HAP-1 (cell line): ENCODE data around the gene FAM83D.
"Not testable (repeated sequence)": the region's sequence is repeated elsewhere in the genome, so short reads cannot be mapped to it uniquely, and the experiment has no call there.

Experiments used
- DNase-seq, 2 experiments: peaks; one replicate each; pipeline ENCODE4 v3.0.0-alpha.2; 2016 to 2020; ENCODE audit warnings: low spot score in 2 of 2
- H3K27me3 ChIP-seq: fragments of 250-450 bp; sonication (Bioruptor Pico); 2 replicates; pipeline ENCODE4 v1.5.1; 2020; ENCODE audit warnings: low read depth, mild to moderate bottlenecking, moderate library complexity
- H3K36me3 ChIP-seq: fragments of 250-450 bp; sonication (Bioruptor Pico); replicated peaks from 2 replicates; pipeline ENCODE4 v1.5.1; 2020; ENCODE audit warnings: mild to moderate bottlenecking
- H3K4me1 ChIP-seq: fragments of 250-450 bp; sonication (Bioruptor Pico); 2 replicates; pipeline ENCODE4 v1.5.1; 2020; ENCODE audit warnings: mild to moderate bottlenecking
- H3K4me3 ChIP-seq: fragments of 250-450 bp; sonication (Bioruptor Pico); 2 replicates; pipeline ENCODE4 v1.5.1; 2020; ENCODE audit warnings: mild to moderate bottlenecking, moderate library complexity
- H3K9me3 ChIP-seq: fragments of 250-450 bp; sonication (Bioruptor Pico); 2 replicates; pipeline ENCODE4 v1.5.1; 2020; ENCODE audit warnings: mild to moderate bottlenecking, moderate library complexity
- in situ Hi-C: fragments of 300-500 bp; cut with MboI; formaldehyde crosslinking; loops from 3 replicates; pipeline ENCODE4 v1.14.3; 2020; ENCODE audit warnings: low sequenced_read_pairs, inconsistent platforms, mixed read lengths

FAM83D gene

DNA sequence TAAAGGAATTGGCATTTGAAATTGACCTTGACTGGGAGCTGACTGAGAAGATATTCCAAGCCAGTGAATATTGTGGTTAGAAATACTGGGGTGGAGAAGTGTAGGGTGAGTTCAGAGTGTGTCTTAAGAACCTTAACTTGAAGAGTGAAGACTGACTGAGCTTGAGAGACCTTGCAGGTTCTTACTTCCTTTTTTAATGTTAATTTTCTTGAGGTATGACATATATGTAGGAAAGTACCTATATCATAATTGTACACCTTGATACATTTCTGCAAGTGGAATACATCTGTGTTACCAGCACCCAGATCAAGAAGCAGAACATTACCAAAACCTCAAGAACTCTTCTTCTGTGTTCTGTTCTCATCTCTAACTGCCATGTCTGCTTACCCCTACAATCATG, 46.9 kb downstream of the FAM83D start:
- no peaks in the 10 kb centered on the region for H3K9me3 ChIP-seq
- no peaks in the 10 kb centered on the region for H3K4me1 ChIP-seq
- no peaks in the 10 kb centered on the region for H3K27me3 ChIP-seq
- DNase-seq: no peak
- H3K4me3 ChIP-seq: no peak overlapping the region
- H3K36me3 ChIP-seq: peaks cover 15% of the 10 kb centered on the region
- in situ Hi-C loops: no loop called here

DNA sequence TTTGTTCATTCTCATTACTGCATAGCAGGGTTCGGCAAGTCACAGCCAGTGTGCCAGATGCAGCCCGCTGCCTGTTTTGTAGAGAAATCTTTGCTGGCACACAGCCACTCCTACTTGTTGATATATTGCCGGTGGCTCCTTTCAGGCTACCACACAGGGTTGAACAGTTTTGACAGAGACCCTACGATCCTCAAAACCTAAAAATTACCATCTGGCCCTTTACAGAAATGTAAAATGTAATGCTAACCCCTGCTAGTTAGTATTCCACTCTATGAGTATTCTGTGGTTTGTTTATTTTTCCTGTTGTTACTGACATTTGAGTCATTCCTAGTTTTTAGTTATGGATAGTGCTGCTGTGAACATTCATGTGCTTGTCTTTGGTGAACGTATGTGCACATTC, 47.4 kb downstream of the FAM83D start:
- Histone ChIP-seq H3K4me3 (no peak overlapping the region), H3K27me3 (no peaks in the 10 kb centered on the region), H3K9me3 (no peaks in the 10 kb centered on the region), H3K4me1 (no peaks in the 10 kb centered on the region; the same call in 1 of the 2 replicates), H3K36me3 (peaks cover 15% of the 10 kb centered on the region)
- in situ Hi-C loops: no loop called here
- no peak for DNase-seq

DNA sequence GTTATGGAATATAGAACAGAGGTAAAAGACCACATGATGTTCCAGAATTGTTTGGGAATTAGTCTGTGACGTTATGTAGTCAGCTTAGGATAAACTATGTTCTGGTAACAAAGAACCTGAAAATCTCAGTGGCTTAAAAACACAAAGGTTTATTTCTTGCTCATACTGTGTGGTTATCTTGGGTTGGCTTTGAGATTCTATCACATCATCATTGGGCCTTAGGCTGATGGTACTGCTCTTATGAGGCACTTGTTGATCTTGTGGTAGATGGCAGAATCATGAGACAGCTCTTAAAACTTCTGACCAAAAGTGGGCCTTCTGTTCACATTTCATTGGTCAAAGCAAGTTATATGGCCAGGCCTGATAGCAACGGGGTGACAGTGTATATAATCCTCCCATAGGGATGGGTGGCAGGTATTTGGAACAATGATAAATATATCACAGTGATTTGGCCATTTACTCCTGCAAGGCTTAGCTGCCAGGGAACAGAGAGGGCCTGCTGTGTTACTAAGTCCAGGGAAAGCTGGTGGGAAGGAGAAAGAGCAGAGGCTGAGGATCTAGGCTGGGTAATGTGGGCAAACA, 49.4 kb downstream of the FAM83D start:
- no peak for DNase-seq
- Histone ChIP-seq H3K4me1 (peaks cover 5% of the 10 kb centered on the region), H3K9me3 (no peaks in the 10 kb centered on the region), H3K36me3 (peaks cover 9% of the 10 kb centered on the region), H3K27me3 (no peaks in the 10 kb centered on the region), H3K4me3 (no peak overlapping the region)
- in situ Hi-C loops: no loop called here

DNA sequence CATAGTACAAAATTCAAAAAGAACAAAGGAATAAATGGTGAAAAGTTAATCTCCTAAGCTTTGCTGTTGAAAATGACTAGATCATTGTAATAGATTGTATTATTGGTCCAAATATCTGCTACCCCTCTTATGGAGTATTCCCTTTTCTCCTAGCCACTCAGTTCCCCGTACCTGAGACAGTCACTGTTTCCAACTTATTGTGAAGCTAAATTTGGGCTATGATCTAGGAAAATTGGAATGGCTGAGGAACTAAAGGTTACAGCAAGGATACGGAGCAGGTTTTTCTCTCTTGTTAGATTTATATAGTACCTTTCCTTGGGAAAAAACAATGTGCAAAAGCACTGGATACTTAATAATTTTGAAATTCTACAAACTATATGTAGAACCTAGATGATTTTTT, 53.2 kb downstream of the FAM83D start:
- Histone ChIP-seq H3K4me3 (no peak overlapping the region), H3K27me3 (no peaks in the 10 kb centered on the region), H3K9me3 (no peaks in the 10 kb centered on the region), H3K36me3 (peaks cover 3% of the 10 kb centered on the region; the same call in 1 of the 2 replicates), H3K4me1 (peaks cover 14% of the 10 kb centered on the region)
- no peak for DNase-seq
- in situ Hi-C loops: no loop called here

DNA sequence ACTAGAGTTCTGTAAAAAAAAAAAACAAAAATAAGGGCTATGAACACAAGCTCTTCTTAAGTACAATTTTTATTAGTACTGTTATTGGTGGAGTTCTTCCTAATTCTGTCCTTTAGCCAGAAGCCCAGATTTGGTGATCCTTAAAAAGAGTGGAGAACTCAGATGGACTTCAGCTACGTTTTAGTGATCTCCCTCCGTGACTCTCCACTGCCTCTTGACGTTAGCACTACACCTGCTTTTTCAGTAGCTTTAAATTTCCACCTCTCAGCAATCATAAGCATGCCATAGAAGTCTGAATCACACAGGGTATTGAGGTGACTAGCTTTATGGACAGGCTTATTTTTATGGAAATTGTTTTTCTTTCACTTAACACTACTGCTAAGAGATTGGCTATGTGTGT, 53.6 kb downstream of the FAM83D start:
- Histone ChIP-seq H3K36me3 (peaks cover 4% of the 10 kb centered on the region; the same call in 1 of the 2 replicates), H3K4me3 (no peak overlapping the region)

DNA sequence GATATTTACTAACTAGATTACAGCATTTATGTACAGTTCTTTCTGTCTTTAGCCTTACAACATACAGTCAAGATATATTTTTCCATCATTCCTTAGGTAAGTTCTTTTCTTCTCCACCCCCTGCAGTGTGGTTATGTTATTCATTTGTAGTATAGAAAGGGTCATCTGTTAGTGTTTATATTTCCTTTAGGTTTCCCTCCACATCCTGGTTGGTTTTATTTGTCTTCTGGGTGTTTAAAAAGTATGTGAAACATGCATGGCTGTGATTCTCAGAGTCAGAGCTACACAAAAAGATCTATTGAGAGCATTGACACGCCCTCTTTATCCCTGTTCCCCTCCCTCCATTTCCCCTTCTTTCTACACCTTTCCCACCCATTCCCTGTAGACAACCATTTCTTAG, 56.1 kb downstream of the FAM83D start:
- in situ Hi-C loops: no loop called here
- no peaks in the 10 kb centered on the region for H3K27me3 ChIP-seq
- peak; percentile 16 to 67 for DNase-seq

More for the DNA sequence above, 53.6 kb downstream of the FAM83D start:
- in situ Hi-C loops: no loop called here
- peak in 1 of 2 experiments; percentile 15 for DNase-seq
- no peaks in the 10 kb centered on the region for H3K27me3 ChIP-seq
- H3K9me3 ChIP-seq: no peaks in the 10 kb centered on the region
- H3K4me1 ChIP-seq: peaks cover 14% of the 10 kb centered on the region

DNA sequence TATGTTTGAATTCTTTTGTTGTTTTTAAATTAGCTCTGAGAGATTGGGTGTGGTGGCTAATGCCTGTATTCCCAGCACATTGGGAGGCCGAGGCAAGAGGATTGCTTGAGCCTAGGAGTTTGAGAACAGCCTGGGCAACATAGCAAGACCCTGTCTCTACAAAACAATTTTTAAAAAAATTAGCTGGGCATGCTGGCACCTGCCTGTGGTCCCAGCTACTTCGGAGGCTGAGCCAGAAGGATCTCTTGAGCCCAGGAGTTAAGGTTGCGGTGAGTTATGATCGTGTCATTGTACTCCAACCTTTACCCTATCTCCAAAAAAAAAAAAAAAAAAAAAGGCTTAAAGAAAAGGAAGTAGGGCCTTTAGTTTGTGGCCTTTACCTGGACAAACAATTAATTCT, 58.8 kb downstream of the FAM83D start:
- Histone ChIP-seq H3K4me3 (no peak overlapping the region), H3K27me3 (no peaks in the 10 kb centered on the region), H3K4me1 (peaks cover 17% of the 10 kb centered on the region), H3K9me3 (no peaks in the 10 kb centered on the region), H3K36me3 (peaks cover 9% of the 10 kb centered on the region)
- no peak for DNase-seq
- in situ Hi-C loops: no loop called here

More for the DNA sequence above, 56.1 kb downstream of the FAM83D start:
- Histone ChIP-seq H3K4me3 (no peak overlapping the region), H3K36me3 (peaks cover 4% of the 10 kb centered on the region; the same call in 1 of the 2 replicates), H3K9me3 (no peaks in the 10 kb centered on the region), H3K4me1 (peaks cover 16% of the 10 kb centered on the region)

DNA sequence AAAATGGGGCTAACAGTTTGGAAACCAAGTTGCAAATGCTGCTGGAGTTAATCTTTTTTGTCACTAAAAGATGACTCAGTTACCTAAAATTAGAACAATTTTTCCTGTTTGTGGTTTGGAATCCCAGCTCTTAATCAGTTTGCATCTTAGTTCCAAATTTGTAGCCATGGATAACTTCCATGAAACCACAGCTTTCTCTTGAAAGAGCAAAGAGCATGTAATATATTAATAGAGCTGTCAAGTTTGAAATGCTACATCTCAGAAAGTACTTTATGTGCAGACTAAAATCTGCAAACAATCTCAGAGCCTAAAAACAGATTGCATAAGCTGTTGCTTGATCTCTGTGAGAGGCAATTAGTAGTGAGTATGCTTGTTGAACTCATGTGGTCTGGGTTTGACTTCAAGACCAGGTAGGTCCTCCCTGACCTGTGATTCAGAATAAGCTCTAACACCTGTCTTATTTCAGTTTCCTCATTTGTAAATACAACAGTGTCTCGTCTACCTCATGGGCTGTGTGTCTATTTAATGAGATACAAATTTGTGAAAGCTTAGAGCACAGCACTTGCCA, 59.5 kb downstream of the FAM83D start:
- H3K27me3 ChIP-seq: no peaks in the 10 kb centered on the region
- H3K4me3 ChIP-seq: no peak overlapping the region
- H3K36me3 ChIP-seq: peaks cover 12% of the 10 kb centered on the region
- no peaks in the 10 kb centered on the region for H3K9me3 ChIP-seq
- no peak for DNase-seq
- in situ Hi-C loops: no loop called here
- H3K4me1 ChIP-seq: peaks cover 15% of the 10 kb centered on the region

DNA sequence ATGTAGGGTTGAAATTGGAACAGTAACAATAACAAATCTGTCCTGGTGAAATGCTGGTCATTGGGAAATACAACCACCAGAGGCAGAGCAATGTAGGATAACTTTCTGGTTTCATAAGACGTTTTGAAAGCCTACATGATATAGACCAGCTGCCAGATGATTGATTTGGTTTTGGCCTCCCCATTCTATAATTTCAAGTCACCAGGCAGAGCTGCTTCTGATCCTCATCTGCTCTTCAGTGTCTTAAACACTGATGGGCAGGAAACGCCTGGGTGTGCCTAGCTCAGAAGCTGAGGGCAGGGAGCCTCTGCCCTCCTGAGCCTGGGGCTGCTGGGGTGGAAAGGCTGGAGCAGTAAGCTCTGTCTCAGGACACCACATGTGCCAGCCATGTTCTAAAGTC, 60.4 kb downstream of the FAM83D start:
- Histone ChIP-seq H3K9me3 (no peaks in the 10 kb centered on the region), H3K4me1 (peaks cover 16% of the 10 kb centered on the region), H3K4me3 (no peak overlapping the region), H3K36me3 (peaks cover 15% of the 10 kb centered on the region), H3K27me3 (no peaks in the 10 kb centered on the region)
- in situ Hi-C loops: no loop called here
- DNase-seq: no peak

DNA sequence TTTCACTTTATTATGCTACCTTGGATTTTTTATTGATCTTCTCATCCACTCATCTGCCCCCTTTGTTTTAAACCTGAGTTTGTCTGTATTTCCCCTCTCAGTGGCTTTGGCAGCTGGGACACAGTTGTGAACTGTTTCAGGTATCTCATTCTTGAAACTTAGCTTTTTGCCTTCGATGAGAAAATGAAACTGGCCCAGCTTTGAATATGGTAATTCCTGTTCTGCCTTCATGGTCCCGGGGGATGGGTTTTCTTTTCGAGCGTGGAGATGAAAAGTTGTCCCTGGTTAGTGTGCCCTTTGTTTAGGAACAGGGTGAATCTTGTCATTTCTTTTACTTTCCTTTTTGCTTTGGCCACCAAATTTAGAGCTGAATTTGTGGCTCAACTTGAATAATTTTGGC, 61.6 kb downstream of the FAM83D start:
- Histone ChIP-seq H3K27me3 (no peaks in the 10 kb centered on the region), H3K4me3 (no peak overlapping the region), H3K9me3 (no peaks in the 10 kb centered on the region), H3K4me1 (peaks cover 12% of the 10 kb centered on the region), H3K36me3 (peaks cover 15% of the 10 kb centered on the region)
- in situ Hi-C loops: no loop called here
- DNase-seq: peak in 1 of 2 experiments; percentile 36

DNA sequence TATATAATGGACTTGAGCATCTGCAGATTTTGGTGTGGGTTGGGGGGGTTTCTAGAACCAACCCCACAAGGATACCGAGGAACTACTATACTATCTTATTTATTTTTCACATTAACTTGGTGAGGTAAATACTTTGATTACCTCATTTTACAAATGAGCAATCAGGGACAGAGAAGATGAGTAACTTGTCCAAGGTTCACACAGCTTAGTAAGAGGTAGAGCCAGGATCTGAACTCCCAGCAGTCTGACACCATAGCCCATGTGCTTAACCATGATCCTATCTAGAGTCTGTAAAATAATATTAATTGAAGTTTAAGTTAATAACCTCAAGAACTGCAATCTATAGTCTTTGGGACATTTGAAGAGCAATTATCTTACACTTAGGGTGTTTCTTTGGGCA, 64.5 kb downstream of the FAM83D start:
- H3K9me3 ChIP-seq: no peaks in the 10 kb centered on the region
- no peak for DNase-seq
- no peaks in the 10 kb centered on the region for H3K27me3 ChIP-seq
- H3K4me1 ChIP-seq: peaks cover 10% of the 10 kb centered on the region
- peaks cover 11% of the 10 kb centered on the region for H3K36me3 ChIP-seq
- in situ Hi-C loops: no loop called here
- H3K4me3 ChIP-seq: no peak overlapping the region

DNA sequence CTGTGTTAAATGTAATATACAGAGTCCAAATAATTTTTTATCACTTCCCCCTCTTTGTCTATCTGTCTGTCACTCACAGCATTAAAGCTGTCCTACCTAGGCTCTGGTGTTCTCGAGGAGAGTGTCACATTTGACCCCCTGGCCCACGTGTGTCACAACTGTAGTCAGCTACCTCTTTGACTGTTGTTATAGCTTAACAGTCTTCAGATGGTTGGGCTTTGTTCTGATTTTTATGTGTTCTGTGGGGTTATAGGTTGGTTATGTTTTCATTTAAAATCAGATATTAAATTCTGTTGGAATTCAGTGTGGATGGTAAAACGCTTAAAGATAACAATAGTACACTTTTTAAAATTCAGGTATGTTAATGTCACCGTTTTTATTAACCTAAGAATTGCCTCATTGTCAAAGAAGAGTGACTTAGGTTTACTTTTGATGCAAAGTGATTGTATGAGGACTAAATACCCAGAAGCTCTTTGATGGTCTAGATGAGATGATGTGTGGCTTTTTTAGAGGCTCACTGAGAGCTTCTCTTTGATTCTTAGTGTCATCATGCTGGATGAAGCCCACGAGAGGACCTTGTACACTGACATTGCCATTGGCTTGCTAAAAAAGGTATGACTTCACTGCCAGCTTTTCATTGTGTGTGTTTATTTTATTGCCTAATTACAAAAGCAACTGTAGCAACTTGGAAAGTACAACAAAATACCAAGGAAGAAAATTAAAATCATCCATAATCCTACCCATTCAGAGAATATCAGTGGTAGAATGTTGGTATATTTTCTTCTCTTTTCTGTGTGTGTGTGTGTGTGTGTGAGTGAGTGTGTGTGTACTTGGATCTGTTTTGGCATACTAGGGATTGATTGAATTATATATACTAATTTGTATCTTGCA, 65.8 kb downstream of the FAM83D start:
- Histone ChIP-seq H3K27me3 (no peaks in the 10 kb centered on the region), H3K9me3 (no peaks in the 10 kb centered on the region), H3K36me3 (peaks cover 12% of the 10 kb centered on the region), H3K4me1 (peaks cover 10% of the 10 kb centered on the region), H3K4me3 (no peak overlapping the region)
- in situ Hi-C loops: no loop called here
- no peak for DNase-seq

DNA sequence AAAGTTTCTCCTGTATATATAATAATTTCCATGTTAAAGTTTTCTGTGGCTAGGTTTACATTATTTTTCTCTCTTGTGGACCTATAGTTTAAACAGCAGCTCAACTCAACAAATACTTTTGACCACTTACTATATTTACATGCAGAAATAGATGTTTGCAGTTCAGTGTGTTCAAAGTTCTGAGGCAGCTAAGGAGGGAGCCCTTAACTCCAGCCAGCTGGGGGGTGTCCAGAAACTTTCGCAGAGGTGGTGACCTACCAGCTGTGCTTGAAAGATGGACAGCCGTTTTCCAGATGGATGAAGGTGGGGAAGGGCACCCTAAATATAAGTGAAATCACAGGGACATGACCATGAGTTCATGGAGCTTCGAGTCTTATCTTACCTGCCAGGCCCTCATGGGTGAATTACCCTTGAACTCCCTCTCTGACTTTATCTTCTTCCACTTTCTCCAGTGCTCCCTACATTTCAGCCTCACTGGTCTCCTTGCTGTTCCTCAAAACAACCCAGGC, 69.4 kb downstream of the FAM83D start:
- H3K9me3 ChIP-seq: no peaks in the 10 kb centered on the region
- H3K36me3 ChIP-seq: peaks cover 17% of the 10 kb centered on the region
- no peak for DNase-seq
- H3K4me1 ChIP-seq: peaks cover 6% of the 10 kb centered on the region
- in situ Hi-C loops: no loop called here
- no peak overlapping the region for H3K4me3 ChIP-seq
- H3K27me3 ChIP-seq: no peaks in the 10 kb centered on the region

DNA sequence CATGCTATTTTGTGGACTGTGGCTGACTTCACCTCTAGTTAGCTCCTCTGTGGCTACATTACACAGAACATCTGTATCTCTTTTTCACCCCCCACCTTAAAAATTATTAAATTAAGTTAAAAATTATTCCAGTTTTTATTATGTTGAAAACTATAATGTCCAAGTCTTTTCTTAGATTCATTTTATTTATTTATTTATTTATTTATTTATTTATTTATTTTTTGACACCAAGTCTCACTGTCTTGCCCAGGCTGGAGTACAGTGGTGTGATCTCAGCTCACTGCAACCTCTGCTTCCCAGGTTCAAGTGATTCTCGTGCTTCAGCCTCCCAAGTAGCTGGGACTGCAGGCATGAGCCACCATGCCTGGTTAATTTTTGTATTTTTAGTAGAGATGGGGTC, 70.6 kb downstream of the FAM83D start:
- H3K4me1 ChIP-seq, in situ Hi-C loops, H3K9me3 ChIP-seq, H3K4me3 ChIP-seq, H3K27me3 ChIP-seq, DNase-seq: not testable (repeated sequence)
- H3K36me3 ChIP-seq: peaks cover 24% of the 10 kb centered on the region
